Endothelial cell (in vitro differentiated cells): ENCODE data around the gene DHRSX. TPM values are rescaled to one million over a fixed set of nuclear protein-coding genes. Genes with fewer than 3 reads are reported as not detected.
A peak's percentile ranks its signal among the peaks of the same experiment; 100 is the strongest.

Source experiments
- DNase-seq: peaks from one replicate; pipeline ENCODE4 v3.0.0; 2021; ENCODE audit warnings: low spot score
- H3K27ac Mint-ChIP-seq: one replicate; pipeline ENCODE4 v1.8.0; 2021; ENCODE audit warnings: mixed read lengths, inconsistent platforms; ENCODE audit not compliant: unreplicated experiment
- H3K27me3 Mint-ChIP-seq: one replicate; pipeline ENCODE4 v1.8.0; 2021; ENCODE audit warnings: mild to moderate bottlenecking, moderate library complexity, mixed read lengths, inconsistent platforms; ENCODE audit not compliant: unreplicated experiment
- H3K36me3 Mint-ChIP-seq: one replicate; pipeline ENCODE4 v1.8.0; 2021; ENCODE audit warnings: mild to moderate bottlenecking, low read depth, mixed read lengths, inconsistent platforms; ENCODE audit not compliant: unreplicated experiment
- H3K4me1 Mint-ChIP-seq: one replicate; pipeline ENCODE4 v1.8.0; 2021; ENCODE audit warnings: mild to moderate bottlenecking, mixed read lengths, inconsistent platforms; ENCODE audit not compliant: unreplicated experiment
- H3K4me3 Mint-ChIP-seq: one replicate; pipeline ENCODE4 v1.8.0; 2021; ENCODE audit warnings: mild to moderate bottlenecking, mixed read lengths, inconsistent platforms; ENCODE audit not compliant: unreplicated experiment
- H3K9me3 Mint-ChIP-seq: one replicate; pipeline ENCODE4 v1.8.0; 2021; ENCODE audit warnings: mixed read lengths, inconsistent platforms; ENCODE audit not compliant: unreplicated experiment
- total RNA-seq: library from RNA; stranded (reverse); fragmentation: NEBNext Ultra II Directional; extraction: Animal tissue kit (Norgen Biotek cat#: 25700); gene quantifications from one replicate; pipeline ENCODE4 v1.2.1, GENCODE V29; 2021; ENCODE audit not compliant: unreplicated experiment
- TF ChIP-seq, protein P1 (sequence below): fragments of 200-600 bp; sonication (generic); IDR thresholded peaks from one replicate; pipeline ENCODE4 v1.5.0; 2021; ENCODE audit warnings: antibody characterized with exemption; ENCODE audit not compliant: unreplicated experiment

The DHRSX gene
- total RNA-seq, 1 donor from 2014 or later: 22.2 TPM

DNA sequence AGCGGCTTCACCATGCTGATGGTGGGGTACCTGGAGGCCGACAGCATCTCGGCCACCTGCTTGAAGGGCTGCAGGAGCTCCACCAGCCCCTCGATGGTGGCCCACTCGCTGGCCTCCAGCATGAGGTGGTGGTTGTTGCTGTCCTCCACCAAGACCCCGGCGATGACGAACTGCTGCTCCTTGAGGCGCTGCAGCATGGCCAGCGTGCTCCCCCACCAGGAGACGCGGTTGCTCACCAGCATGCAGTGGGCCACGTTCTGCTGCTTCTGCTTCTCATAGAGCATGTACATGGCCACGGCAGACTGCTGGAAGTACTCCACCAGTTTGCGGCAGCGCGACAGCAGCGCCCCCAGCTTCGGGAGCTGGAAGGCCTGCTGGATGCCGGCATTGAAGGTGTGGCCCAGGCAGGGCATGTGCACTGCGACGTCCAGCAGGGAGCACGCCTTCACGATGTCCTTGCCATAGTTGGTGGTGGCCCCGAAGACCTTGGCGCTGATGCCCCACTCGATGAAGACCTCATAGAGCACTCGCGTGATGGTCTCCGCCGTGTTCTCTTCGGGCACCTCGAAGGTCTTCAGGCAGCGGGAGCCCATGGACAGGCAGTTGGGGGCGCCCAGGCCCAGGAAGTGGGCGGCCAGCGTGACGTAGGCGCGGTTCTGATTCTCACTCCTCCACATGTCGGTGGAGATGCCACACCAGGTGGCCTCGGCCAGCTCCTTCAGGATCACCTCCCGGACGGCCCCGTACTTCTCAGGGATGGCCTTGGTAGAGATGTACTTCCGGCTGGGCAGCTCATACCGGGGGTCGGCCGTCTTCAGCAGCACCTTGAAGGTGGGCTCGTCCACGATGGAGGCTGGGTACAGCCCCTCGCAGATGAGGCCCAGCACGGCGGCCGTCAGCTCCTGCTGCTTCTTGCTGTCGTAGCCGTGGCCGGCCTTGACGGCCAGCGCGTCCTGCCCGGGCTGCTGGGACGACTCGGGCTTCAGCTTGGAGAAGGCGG is 11.0 kb downstream of the DHRSX start:
- peaks cover 7% of the 10 kb centered on the region for H3K27me3 Mint-ChIP-seq
- DNase-seq: no peak
- no peaks in the 10 kb centered on the region for H3K9me3 Mint-ChIP-seq
- TF ChIP-seq, protein P1, sequence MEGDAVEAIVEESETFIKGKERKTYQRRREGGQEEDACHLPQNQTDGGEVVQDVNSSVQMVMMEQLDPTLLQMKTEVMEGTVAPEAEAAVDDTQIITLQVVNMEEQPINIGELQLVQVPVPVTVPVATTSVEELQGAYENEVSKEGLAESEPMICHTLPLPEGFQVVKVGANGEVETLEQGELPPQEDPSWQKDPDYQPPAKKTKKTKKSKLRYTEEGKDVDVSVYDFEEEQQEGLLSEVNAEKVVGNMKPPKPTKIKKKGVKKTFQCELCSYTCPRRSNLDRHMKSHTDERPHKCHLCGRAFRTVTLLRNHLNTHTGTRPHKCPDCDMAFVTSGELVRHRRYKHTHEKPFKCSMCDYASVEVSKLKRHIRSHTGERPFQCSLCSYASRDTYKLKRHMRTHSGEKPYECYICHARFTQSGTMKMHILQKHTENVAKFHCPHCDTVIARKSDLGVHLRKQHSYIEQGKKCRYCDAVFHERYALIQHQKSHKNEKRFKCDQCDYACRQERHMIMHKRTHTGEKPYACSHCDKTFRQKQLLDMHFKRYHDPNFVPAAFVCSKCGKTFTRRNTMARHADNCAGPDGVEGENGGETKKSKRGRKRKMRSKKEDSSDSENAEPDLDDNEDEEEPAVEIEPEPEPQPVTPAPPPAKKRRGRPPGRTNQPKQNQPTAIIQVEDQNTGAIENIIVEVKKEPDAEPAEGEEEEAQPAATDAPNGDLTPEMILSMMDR: no peak
- peaks cover 47% of the 10 kb centered on the region for H3K36me3 Mint-ChIP-seq
- H3K4me3 Mint-ChIP-seq: no peak overlapping the region
- H3K4me1 Mint-ChIP-seq: peaks cover 5% of the 10 kb centered on the region
- H3K27ac Mint-ChIP-seq: no peak overlapping the region

DNA sequence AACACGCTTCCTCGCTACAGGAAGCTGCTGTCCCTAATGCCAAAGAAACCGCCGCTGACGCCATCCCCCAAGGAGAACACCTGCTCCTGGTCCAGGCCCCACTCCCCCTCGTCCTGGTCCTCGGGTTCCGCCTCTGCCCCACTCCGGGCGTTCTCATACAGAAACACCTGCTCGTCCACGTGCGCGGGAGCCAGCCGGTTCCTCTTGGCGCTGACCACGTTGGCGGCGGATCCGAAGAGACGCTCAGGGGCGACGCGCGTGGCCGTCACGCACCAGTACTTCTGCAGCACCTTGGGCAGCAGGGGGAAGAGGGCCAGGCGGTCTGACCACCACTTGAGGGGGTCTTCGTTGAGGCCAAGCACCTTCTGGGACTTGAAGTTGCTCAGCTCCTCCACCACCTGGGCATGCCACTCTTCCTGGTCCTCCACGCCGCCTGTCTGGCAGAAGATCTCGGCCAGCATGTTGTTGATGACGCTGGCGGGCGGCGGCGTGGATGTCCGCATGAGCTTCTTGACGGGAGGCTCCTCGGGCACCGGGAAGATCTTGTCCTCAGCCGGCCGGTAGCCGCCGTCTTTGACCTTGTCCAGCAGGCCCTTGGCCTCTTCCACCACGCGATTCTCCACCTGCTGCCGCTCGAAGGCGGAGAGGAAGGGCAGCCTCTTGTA is 12.0 kb downstream of the DHRSX start:
- Mint-ChIP-seq H3K27me3 (peaks cover 7% of the 10 kb centered on the region), H3K4me1 (peaks cover 10% of the 10 kb centered on the region), H3K36me3 (peaks cover 50% of the 10 kb centered on the region), H3K27ac (no peak overlapping the region), H3K4me3 (peak overlapping the region; percentile 37), H3K9me3 (no peaks in the 10 kb centered on the region)
- TF ChIP-seq, protein P1: no peak
- DNase-seq: no peak

DNA sequence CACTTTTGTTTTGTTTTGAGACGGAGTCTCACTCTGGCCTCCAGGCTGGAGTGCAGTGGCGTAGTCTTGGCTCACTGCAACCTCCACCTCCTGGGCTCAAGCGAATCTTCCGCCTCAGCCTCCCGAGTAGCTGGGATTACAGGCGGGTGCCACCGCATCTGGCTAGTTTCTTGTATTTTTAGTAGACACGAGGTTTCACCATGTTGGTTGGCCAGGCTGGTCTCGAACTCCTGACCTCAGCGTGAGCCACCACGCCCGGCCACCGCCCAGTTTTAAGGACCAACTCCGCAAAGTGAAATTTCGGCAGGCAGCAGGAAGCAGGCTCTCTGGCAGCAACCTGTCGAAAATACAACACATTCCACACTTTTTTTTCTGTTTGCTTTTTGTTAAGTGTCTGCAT is 13.4 kb downstream of the DHRSX start:
- Mint-ChIP-seq H3K4me3 (peak overlapping the region; percentile 47), H3K36me3 (peaks cover 50% of the 10 kb centered on the region), H3K9me3 (no peaks in the 10 kb centered on the region), H3K4me1 (peaks cover 10% of the 10 kb centered on the region), H3K27ac (no peak overlapping the region), H3K27me3 (peaks cover 8% of the 10 kb centered on the region)
- DNase-seq: no peak
- TF ChIP-seq, protein P1: no peak

DNA sequence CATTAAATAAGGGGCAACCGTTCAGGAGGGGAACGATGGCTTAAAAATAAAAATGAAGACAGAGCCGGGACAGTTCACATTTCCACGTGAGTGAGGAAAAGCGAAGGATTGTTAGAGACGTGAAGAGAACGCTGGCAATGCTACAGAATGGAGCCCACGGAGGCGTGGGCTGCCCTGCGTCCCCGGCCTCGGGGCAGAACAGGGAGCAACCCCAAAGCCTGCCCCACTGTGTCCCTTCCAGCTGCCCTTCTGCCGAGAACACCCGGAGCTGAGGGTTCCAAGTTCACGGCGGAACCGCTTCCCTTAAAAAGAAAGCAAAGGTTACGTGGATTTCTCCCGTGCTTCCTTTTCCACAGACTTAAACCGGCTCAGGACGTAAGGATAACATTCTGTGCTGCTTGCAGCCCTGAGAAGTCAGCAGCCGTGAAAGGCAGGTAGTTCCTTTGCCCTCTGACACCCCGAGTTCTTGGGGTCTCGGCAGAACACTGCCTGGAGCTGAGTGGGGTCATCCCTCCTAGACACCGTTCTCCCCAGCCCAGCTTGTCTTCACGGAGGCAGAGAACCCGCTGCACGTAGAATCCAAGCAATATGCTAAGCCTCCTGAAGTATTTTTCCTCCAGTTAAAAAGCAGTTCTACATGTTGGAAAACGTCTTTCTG is 14.2 kb downstream of the DHRSX start:
- no peak for DNase-seq
- Mint-ChIP-seq H3K27ac (no peak overlapping the region), H3K27me3 (peaks cover 8% of the 10 kb centered on the region), H3K4me3 (peak overlapping the region; percentile 72), H3K36me3 (peaks cover 50% of the 10 kb centered on the region), H3K4me1 (peaks cover 10% of the 10 kb centered on the region), H3K9me3 (no peaks in the 10 kb centered on the region)
- TF ChIP-seq, protein P1: no peak
